ENCODE measurements around the gene SERPINA3. TPM values are rescaled to one million over a fixed set of nuclear protein-coding genes. Genes with fewer than 3 reads are reported as not detected.

SERPINA3 gene
- polyA plus RNA-seq, 1 donor (not counting 4 experiments of a cell fraction or from before 2014, with no cell fraction given) = 0.50 TPM

GRCh38 chr14:94623422-94623809, 11.2 kb downstream of the SERPINA3 start:
- Histone ChIP-seq H3K36me3 (ENCODE audit: control insufficient read depth in 2 of 2, extremely low read depth in 1 of 2, insufficient read depth in 2 of 2, low read length in 2 of 2) (no peaks in the 10 kb centered on the region), H3K27ac (ENCODE audit: control insufficient read depth, insufficient read depth, low read length) (no peak overlapping the region), H3K27me3 (ENCODE audit: control insufficient read depth, extremely low read depth, insufficient read depth, low read length) (no peaks in the 10 kb centered on the region), H4K20me1 (ENCODE audit: control insufficient read depth, extremely low read depth, insufficient read depth, low read length) (no peaks in the 10 kb centered on the region), H3K9ac (ENCODE audit: control insufficient read depth, extremely low read depth, insufficient read depth, low read length) (no peak overlapping the region), H3K4me1 (ENCODE audit: control insufficient read depth, extremely low read depth, insufficient read depth, low read length) (no peaks in the 10 kb centered on the region), H3K4me3 (ENCODE audit: control insufficient read depth in 2 of 3, extremely low read depth in 1 of 3, insufficient read depth in 2 of 3, low read depth in 1 of 3, low read length in 3 of 3) (no peak overlapping the region), H3K9me3 (ENCODE audit: control insufficient read depth, low read depth, low read length) (peaks cover 1% of the 10 kb centered on the region), H3K9me1 (ENCODE audit: control insufficient read depth, extremely low read depth, insufficient read depth, low read length) (no peaks in the 10 kb centered on the region), H3K79me2 (ENCODE audit: control insufficient read depth, insufficient read depth, low read length) (no peaks in the 10 kb centered on the region), H3K4me2 (ENCODE audit: control insufficient read depth, extremely low read depth, insufficient read depth, low read depth, low read length) (no peak overlapping the region), H2AFZ (ENCODE audit: control insufficient read depth, low read length) (no peak overlapping the region)
- DNase-seq (ENCODE audit: low read depth, low spot score) (no peak), FAIRE-seq (no peak)
- dilution Hi-C loops (cut with MboI; ENCODE audit: extremely low pct_ligation_motif_present, low sequenced_read_pairs) = no loop called here
- TF ChIP-seq EZH2 (IDR thresholded peaks at IDR 0.05; ENCODE audit: low read length) (no peak), CTCF (optimal IDR thresholded peaks at IDR 0.05 in 1 of 3, IDR thresholded peaks at IDR 0.05 in 1 of 3, conservative IDR thresholded peaks at IDR 0.05 in 1 of 3; ENCODE audit: extremely low read depth in 1 of 3, insufficient read depth in 2 of 3, low read length in 3 of 3) (no peak)

DNA sequence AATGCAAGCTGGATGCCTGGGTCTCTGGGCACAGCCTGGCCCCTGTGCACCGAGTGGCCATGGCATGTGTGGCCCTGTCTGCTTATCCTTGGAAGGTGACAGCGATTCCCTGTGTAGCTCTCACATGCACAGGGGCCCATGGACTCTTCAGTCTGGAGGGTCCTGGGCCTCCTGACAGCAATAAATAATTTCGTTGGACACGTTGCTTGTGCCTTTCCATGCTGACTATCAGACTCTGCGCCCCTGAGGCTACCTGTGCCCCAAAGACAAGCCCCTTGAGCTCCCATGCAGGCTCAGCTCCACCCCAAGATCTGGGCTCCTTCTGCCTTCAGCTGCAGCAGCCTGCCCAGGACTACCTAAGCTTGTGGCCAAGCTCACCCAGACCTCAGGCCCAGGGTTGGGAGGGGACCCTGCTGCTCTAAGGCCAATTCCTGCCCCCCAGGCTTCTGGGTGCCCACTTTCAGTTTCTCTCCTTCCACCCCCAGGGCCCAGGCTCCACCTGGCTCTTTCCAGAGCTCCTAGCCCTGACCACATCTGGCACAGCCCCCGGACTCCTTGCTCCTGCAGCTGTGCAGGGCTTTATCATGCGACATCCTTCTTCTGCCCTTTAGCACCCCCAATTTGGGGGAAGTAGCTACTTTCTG, 11.8 kb downstream of the SERPINA3 start:
- H3K4me2 ChIP-seq (ENCODE audit: control insufficient read depth, extremely low read depth, insufficient read depth, low read depth, low read length) = no peak overlapping the region
- H4K20me1 ChIP-seq (ENCODE audit: control insufficient read depth, extremely low read depth, insufficient read depth, low read length) = no peaks in the 10 kb centered on the region
- dilution Hi-C loops (cut with MboI; ENCODE audit: extremely low pct_ligation_motif_present, low sequenced_read_pairs) = no loop called here
- peaks cover 1% of the 10 kb centered on the region for H3K9me3 ChIP-seq (ENCODE audit: control insufficient read depth, low read depth, low read length)
- DNase-seq (ENCODE audit: low read depth, low spot score) (no peak), FAIRE-seq (no peak)
- TF ChIP-seq EZH2 (IDR thresholded peaks at IDR 0.05; ENCODE audit: low read length) (no peak), CTCF (optimal IDR thresholded peaks at IDR 0.05 in 1 of 3, IDR thresholded peaks at IDR 0.05 in 1 of 3, conservative IDR thresholded peaks at IDR 0.05 in 1 of 3; ENCODE audit: extremely low read depth in 1 of 3, insufficient read depth in 2 of 3, low read length in 3 of 3) (no peak)
- H3K4me1 ChIP-seq (ENCODE audit: control insufficient read depth, extremely low read depth, insufficient read depth, low read length) = no peaks in the 10 kb centered on the region
- no peaks in the 10 kb centered on the region for H3K79me2 ChIP-seq (ENCODE audit: control insufficient read depth, insufficient read depth, low read length)
- H2AFZ ChIP-seq (ENCODE audit: control insufficient read depth, low read length) = no peak overlapping the region
- H3K27me3 ChIP-seq (ENCODE audit: control insufficient read depth, extremely low read depth, insufficient read depth, low read length) = no peaks in the 10 kb centered on the region
- no peak overlapping the region for H3K4me3 ChIP-seq (ENCODE audit: control insufficient read depth in 2 of 3, extremely low read depth in 1 of 3, insufficient read depth in 2 of 3, low read depth in 1 of 3, low read length in 3 of 3)
- H3K36me3 ChIP-seq (ENCODE audit: control insufficient read depth in 2 of 2, extremely low read depth in 1 of 2, insufficient read depth in 2 of 2, low read length in 2 of 2) = no peaks in the 10 kb centered on the region
- H3K27ac ChIP-seq (ENCODE audit: control insufficient read depth, insufficient read depth, low read length) = no peak overlapping the region
- no peak overlapping the region for H3K9ac ChIP-seq (ENCODE audit: control insufficient read depth, extremely low read depth, insufficient read depth, low read length)
- no peaks in the 10 kb centered on the region for H3K9me1 ChIP-seq (ENCODE audit: control insufficient read depth, extremely low read depth, insufficient read depth, low read length)
